ENCODE measurements around the gene ERCC6.

Gene ERCC6

GRCh38 chr10:49538381-49539319 is at the start of gene ERCC6:
Gene ERCC6, minus strand, starts transcription at chr10:49539121.
- DNase-seq (ENCODE audit: low spot score) = peak; percentile 86

- DNase-seq (ENCODE audit: low spot score) = no peak
Measured at GRCh38 chr10:49587981-49588380, 49.1 kb upstream of the ERCC6 start.

- DNase-seq (ENCODE audit: low spot score) = no peak
Measured at GRCh38 chr10:49585387-49585786, 46.5 kb upstream of the ERCC6 start.

- DNase-seq (ENCODE audit: low spot score) = no peak
Measured at GRCh38 chr10:49579621-49580020, 40.7 kb upstream of the ERCC6 start.

- DNase-seq (ENCODE audit: low spot score) = no peak
Measured at GRCh38 chr10:49578392-49578791, 39.5 kb upstream of the ERCC6 start.

GRCh38 chr10:49577182-49577925 is 38.4 kb upstream of the ERCC6 start:
- no peak for DNase-seq (ENCODE audit: low spot score)

GRCh38 chr10:49575489-49576072 is 36.7 kb upstream of the ERCC6 start:
- no peak for DNase-seq (ENCODE audit: low spot score)

- DNase-seq (ENCODE audit: low spot score) = no peak
Measured at GRCh38 chr10:49572594-49573114, 33.7 kb upstream of the ERCC6 start.

- no peak for DNase-seq (ENCODE audit: low spot score)
Measured at GRCh38 chr10:49571388-49571787, 32.5 kb upstream of the ERCC6 start.

- no peak for DNase-seq (ENCODE audit: low spot score)
Measured at GRCh38 chr10:49569031-49569631, 30.2 kb upstream of the ERCC6 start.

GRCh38 chr10:49568235-49568634 is 29.3 kb upstream of the ERCC6 start:
- no peak for DNase-seq (ENCODE audit: low spot score)

- no peak for DNase-seq (ENCODE audit: low spot score)
Measured at GRCh38 chr10:49567810-49568209, 28.9 kb upstream of the ERCC6 start.

GRCh38 chr10:49564461-49565009 is 25.6 kb upstream of the ERCC6 start:
- DNase-seq (ENCODE audit: low spot score) = no peak

GRCh38 chr10:49562893-49563292 is 24.0 kb upstream of the ERCC6 start:
- no peak for DNase-seq (ENCODE audit: low spot score)

GRCh38 chr10:49560526-49560925 is 21.6 kb upstream of the ERCC6 start:
- no peak for DNase-seq (ENCODE audit: low spot score)

GRCh38 chr10:49559476-49559875 is 20.6 kb upstream of the ERCC6 start:
- DNase-seq (ENCODE audit: low spot score) = no peak

- no peak for DNase-seq (ENCODE audit: low spot score)
Measured at GRCh38 chr10:49558190-49558589, 19.3 kb upstream of the ERCC6 start.

- no peak for DNase-seq (ENCODE audit: low spot score)
Measured at GRCh38 chr10:49557681-49558080, 18.8 kb upstream of the ERCC6 start.

- DNase-seq (ENCODE audit: low spot score) = no peak
Measured at GRCh38 chr10:49556723-49557122, 17.8 kb upstream of the ERCC6 start.

GRCh38 chr10:49552277-49552676 is 13.4 kb upstream of the ERCC6 start:
- no peak for DNase-seq (ENCODE audit: low spot score)

- no peak for DNase-seq (ENCODE audit: low spot score)
Measured at GRCh38 chr10:49550563-49550962, 11.6 kb upstream of the ERCC6 start.
